Mesothelial cell of epicardium (in vitro differentiated cells): ENCODE measurements around the gene TMEM139. TPM values are rescaled to one million over a fixed set of nuclear protein-coding genes. Genes with fewer than 3 reads are reported as not detected.

Experiments used
- DNase-seq, 2 experiments: peaks; one replicate each; pipeline ENCODE4 v3.0.0; 2021; ENCODE audit warnings: low spot score in 2 of 2; ENCODE audit not compliant: unreplicated experiment in 2 of 2
- H3K27ac Mint-ChIP-seq: 2 replicates; pipeline ENCODE4 v1.8.0; 2021; ENCODE audit warnings: mixed read lengths
- H3K27me3 Mint-ChIP-seq: 2 replicates; pipeline ENCODE4 v1.8.0; 2021; ENCODE audit warnings: low read depth, mixed read lengths
- H3K36me3 Mint-ChIP-seq: 2 replicates; pipeline ENCODE4 v1.8.0; 2021; ENCODE audit warnings: mixed read lengths
- H3K4me1 Mint-ChIP-seq: 2 replicates; pipeline ENCODE4 v1.8.0; 2021; ENCODE audit warnings: mixed read lengths
- H3K4me3 Mint-ChIP-seq: 2 replicates; pipeline ENCODE4 v1.8.0; 2021; ENCODE audit warnings: mild to moderate bottlenecking, moderate library complexity, mixed read lengths
- H3K9me3 Mint-ChIP-seq: 2 replicates; pipeline ENCODE4 v1.8.0; 2021; ENCODE audit warnings: mixed read lengths
- total RNA-seq: library from RNA; stranded (reverse); gene quantifications from 3 replicates; pipeline ENCODE4 v1.2.1, GENCODE V29; 2021
- TF ChIP-seq, protein P1 (sequence below): fragments of 200-600 bp; sonication (generic); IDR thresholded peaks from one replicate; pipeline ENCODE4 v1.5.0; 2021; ENCODE audit warnings: antibody characterized with exemption; ENCODE audit not compliant: unreplicated experiment

Gene TMEM139
- 6.1 to 10.1 TPM (median 7.9 TPM) in 3 replicates for total RNA-seq

DNA sequence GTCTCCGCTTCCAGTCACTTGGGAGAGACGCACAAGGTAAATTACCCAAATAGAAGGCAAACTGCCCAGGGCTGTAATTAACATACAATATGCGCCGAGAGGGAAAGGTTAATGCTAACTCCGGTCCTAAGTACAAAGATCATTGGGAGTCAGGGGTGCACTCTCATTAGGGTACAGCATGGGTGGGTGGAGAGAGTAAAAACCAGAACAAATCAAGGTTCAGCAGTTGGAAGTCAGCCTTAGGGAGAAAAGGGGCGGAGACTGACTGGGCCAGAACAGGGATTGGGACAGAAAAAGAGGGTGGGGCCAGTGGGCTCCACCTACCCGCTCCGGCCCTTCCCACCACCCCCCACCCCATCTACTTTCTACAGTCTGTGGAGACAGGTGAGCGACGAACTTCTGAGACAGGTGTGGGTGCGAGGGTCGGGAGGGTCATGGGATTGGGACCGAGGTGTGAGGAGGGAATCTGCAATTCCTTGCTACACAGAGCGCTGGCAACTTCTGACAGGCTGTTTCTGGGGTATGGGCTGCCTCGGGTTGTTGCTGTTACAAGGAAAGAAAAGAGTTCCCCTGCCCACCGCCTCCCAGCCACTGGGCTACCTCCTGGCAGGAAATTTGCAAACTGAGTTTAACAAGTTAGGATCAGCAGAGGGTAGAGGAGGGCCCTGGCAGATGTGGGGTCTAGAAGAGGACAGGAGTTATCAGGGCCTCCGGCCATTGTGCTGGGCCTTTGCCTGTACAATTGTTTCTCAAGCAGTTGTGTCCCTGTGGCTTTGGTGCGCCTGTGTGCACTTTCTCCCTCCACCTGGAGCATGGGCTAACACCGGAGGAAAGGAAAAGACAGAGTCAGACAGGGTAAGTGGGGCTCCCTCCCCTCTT, at the start of gene TMEM139:
Gene TMEM139, plus strand, starts transcription at position 368 of the 879 bp plus-strand sequence. CDS start 1,000 bp downstream, outside the sequence.
- peaks cover 4% of the 10 kb centered on the region for H3K9me3 Mint-ChIP-seq
- H3K27me3 Mint-ChIP-seq: no peaks in the 10 kb centered on the region
- peak within 1 kb of the TSS; percentile 63 for H3K4me3 Mint-ChIP-seq
- peaks cover 2% of the 10 kb centered on the region for H3K36me3 Mint-ChIP-seq
- peak within 1 kb of the TSS; percentile 96 for H3K27ac Mint-ChIP-seq
- H3K4me1 Mint-ChIP-seq: peaks cover 51% of the 10 kb centered on the region
- peak in 1 of 2 experiments; percentile 44 for DNase-seq
- TF ChIP-seq, protein P1, sequence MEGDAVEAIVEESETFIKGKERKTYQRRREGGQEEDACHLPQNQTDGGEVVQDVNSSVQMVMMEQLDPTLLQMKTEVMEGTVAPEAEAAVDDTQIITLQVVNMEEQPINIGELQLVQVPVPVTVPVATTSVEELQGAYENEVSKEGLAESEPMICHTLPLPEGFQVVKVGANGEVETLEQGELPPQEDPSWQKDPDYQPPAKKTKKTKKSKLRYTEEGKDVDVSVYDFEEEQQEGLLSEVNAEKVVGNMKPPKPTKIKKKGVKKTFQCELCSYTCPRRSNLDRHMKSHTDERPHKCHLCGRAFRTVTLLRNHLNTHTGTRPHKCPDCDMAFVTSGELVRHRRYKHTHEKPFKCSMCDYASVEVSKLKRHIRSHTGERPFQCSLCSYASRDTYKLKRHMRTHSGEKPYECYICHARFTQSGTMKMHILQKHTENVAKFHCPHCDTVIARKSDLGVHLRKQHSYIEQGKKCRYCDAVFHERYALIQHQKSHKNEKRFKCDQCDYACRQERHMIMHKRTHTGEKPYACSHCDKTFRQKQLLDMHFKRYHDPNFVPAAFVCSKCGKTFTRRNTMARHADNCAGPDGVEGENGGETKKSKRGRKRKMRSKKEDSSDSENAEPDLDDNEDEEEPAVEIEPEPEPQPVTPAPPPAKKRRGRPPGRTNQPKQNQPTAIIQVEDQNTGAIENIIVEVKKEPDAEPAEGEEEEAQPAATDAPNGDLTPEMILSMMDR: no peak

DNA sequence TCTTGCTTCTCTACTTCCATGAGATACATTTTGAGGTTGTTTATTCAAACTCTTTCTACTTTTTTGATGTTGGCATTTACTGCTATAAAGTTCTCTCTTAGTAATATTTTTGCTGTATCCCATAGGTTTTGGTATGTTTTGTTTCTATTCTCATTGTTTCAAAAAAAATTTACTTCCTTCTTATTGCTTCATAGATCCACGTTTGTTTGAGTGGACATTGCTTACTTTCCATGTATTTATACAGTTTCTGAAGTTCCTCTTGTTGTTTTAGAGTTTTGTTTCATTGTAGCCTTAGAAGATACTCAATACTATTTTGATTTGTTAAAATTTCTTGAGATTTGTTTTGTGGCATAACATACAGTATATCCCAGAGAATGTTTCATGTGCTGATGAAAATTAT, 49.2 kb upstream of the TMEM139 start:
- peaks cover 37% of the 10 kb centered on the region for H3K9me3 Mint-ChIP-seq
- no peak overlapping the region for H3K4me3 Mint-ChIP-seq
- DNase-seq: no peak
- H3K27ac Mint-ChIP-seq: no peak overlapping the region
- peaks cover 2% of the 10 kb centered on the region for H3K36me3 Mint-ChIP-seq
- TF ChIP-seq, protein P1: no peak
- H3K27me3 Mint-ChIP-seq: no peaks in the 10 kb centered on the region
- peaks cover 6% of the 10 kb centered on the region for H3K4me1 Mint-ChIP-seq

DNA sequence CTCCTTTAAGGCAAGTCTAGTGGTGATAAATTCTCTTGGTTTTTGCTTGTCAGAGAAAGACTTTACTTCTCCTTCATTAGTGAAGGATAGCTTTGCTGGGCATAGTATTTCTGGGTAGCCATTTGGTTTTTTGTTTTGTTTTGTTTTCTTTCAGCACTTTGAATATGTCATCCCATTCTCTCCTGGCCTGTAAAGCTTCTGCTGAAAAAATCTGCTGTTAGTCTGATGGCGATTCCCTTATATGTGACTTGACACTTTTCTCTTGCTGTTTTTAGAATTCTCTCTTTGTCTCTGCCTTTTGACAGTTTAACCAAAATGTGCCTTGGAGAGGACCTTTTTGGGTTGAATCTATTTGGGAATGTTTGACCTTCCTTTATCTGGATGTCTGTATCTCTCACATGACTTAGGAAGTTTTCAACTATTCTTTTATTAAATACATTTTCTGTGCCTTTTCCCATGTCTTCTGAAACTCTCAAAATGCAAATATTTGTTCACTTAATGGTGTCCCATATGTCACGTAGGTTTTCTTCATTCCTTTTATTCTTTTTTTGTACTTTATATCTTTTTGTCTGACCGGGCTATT, 48.3 kb upstream of the TMEM139 start:
- Mint-ChIP-seq H3K4me3 (no peak overlapping the region), H3K4me1 (peaks cover 11% of the 10 kb centered on the region), H3K36me3 (peaks cover 2% of the 10 kb centered on the region), H3K27me3 (no peaks in the 10 kb centered on the region), H3K27ac (no peak overlapping the region), H3K9me3 (peaks cover 37% of the 10 kb centered on the region)
- TF ChIP-seq, protein P1: no peak
- DNase-seq: no peak

DNA sequence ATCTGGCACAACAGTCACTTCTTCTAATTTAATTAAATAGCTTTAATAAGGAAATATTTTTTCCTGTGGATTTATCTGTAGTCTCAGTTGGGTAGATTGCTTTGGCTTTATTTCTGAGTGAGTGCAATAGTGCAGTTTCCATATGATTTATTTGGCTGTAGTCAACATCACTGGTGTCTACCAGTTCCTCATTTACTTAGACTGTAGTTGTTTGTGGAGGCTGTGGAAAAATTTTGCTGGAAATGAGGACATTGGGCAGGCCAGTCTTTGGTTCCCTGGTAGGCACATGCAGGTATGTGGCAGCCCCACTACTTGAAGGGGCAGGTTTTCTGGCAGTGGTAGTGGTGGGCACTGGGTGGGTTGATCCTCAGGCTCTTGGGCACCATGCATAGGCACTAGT, 47.4 kb upstream of the TMEM139 start:
- Mint-ChIP-seq H3K27ac (no peak overlapping the region), H3K4me1 (peaks cover 11% of the 10 kb centered on the region)

GRCh38 chr7:143238289-143238980, 46.3 kb upstream of the TMEM139 start:
- TF ChIP-seq, protein P1: no peak
- peaks cover 2% of the 10 kb centered on the region for H3K36me3 Mint-ChIP-seq
- DNase-seq: no peak
- H3K4me3 Mint-ChIP-seq: no peak overlapping the region
- H3K27me3 Mint-ChIP-seq: no peaks in the 10 kb centered on the region
- no peak overlapping the region for H3K27ac Mint-ChIP-seq
- peaks cover 14% of the 10 kb centered on the region for H3K4me1 Mint-ChIP-seq
- peaks cover 28% of the 10 kb centered on the region for H3K9me3 Mint-ChIP-seq

More for the DNA sequence above, 47.4 kb upstream of the TMEM139 start:
- H3K27me3 Mint-ChIP-seq: no peaks in the 10 kb centered on the region
- TF ChIP-seq, protein P1: no peak
- H3K9me3 Mint-ChIP-seq: peaks cover 37% of the 10 kb centered on the region
- no peak for DNase-seq
- H3K36me3 Mint-ChIP-seq: peaks cover 2% of the 10 kb centered on the region
- H3K4me3 Mint-ChIP-seq: no peak overlapping the region
